CD4-positive, alpha-beta T cell treated with Interleukin-4 for 1 hour (primary cell): ENCODE data around the gene KRTAP20-4.

ENCODE experiments used
- DNase-seq, 2 donors: peaks; one replicate each; pipeline ENCODE4 v3.0.0-alpha.2; 2020 to 2022

KRTAP20-4 gene

GRCh38 chr21:30620522-30620921 is at the start of gene KRTAP20-4:
Gene KRTAP20-4, plus strand, starts transcription at chr21:30620627.
- no peak for DNase-seq

- no peak for DNase-seq
These were observed 42.7 kb upstream of the KRTAP20-4 start for GRCh38 chr21:30577766-30578165.

GRCh38 chr21:30579346-30579745 is 41.1 kb upstream of the KRTAP20-4 start:
- no peak for DNase-seq

GRCh38 chr21:30580132-30580531 is 40.3 kb upstream of the KRTAP20-4 start:
- no peak for DNase-seq

GRCh38 chr21:30582870-30583269 is 37.6 kb upstream of the KRTAP20-4 start:
- DNase-seq = no peak

- no peak for DNase-seq
These were observed 30.1 kb upstream of the KRTAP20-4 start, which contains the start of gene KRTAP22-2 for GRCh38 chr21:30590297-30590696. Gene KRTAP22-2, minus strand, starts transcription at chr21:30590397.

GRCh38 chr21:30592140-30592539 is 28.3 kb upstream of the KRTAP20-4 start, which contains the start of gene KRTAP6-3:
Gene KRTAP6-3, plus strand, starts transcription at chr21:30592440. Its CDS starts 6 bp downstream, at chr21:30592446.
- no peak for DNase-seq

GRCh38 chr21:30598802-30599201 is 21.6 kb upstream of the KRTAP20-4 start, which contains the start of gene KRTAP6-2:
Gene KRTAP6-2, minus strand, starts transcription at chr21:30598902. Its CDS starts 28 bp downstream, at chr21:30598874.
- no peak for DNase-seq

- DNase-seq = no peak
These were observed 19.6 kb upstream of the KRTAP20-4 start, which contains the start of gene KRTAP22-1 for GRCh38 chr21:30600787-30601186. Gene KRTAP22-1, plus strand, starts transcription at chr21:30601087.

- DNase-seq = no peak
These were observed 14.5 kb upstream of the KRTAP20-4 start for GRCh38 chr21:30605968-30606367.

- DNase-seq = no peak
These were observed 8.3 kb upstream of the KRTAP20-4 start for GRCh38 chr21:30612132-30612531.

- DNase-seq = no peak
These were observed 6.6 kb upstream of the KRTAP20-4 start, which contains the start of gene KRTAP6-1 for GRCh38 chr21:30613836-30614235. Gene KRTAP6-1, minus strand, starts transcription at chr21:30613930. Its CDS starts 26 bp downstream, at chr21:30613904.

GRCh38 chr21:30615199-30615598 is 5.2 kb upstream of the KRTAP20-4 start:
- no peak for DNase-seq

- DNase-seq = no peak
These were observed 4.3 kb upstream of the KRTAP20-4 start, which contains the start of gene KRTAP20-1 for GRCh38 chr21:30616125-30616524. Gene KRTAP20-1, plus strand, starts transcription at chr21:30616425. Its CDS starts 30 bp downstream, at chr21:30616455.

GRCh38 chr21:30620080-30620479 is 347 bp upstream of the KRTAP20-4 start:
- DNase-seq = no peak

GRCh38 chr21:30623362-30623761 is 2.9 kb downstream of the KRTAP20-4 start:
- DNase-seq = no peak

GRCh38 chr21:30625449-30626165 is 5.2 kb downstream of the KRTAP20-4 start:
- DNase-seq = no peak

GRCh38 chr21:30628109-30628508 is 7.7 kb downstream of the KRTAP20-4 start:
- no peak for DNase-seq

GRCh38 chr21:30629200-30629599 is 8.8 kb downstream of the KRTAP20-4 start:
- DNase-seq = no peak

- DNase-seq = no peak
These were observed 14.5 kb downstream of the KRTAP20-4 start, which contains the start of gene KRTAP20-2 for GRCh38 chr21:30634906-30635305. Gene KRTAP20-2, plus strand, starts transcription at chr21:30635206. Its CDS starts 58 bp downstream, at chr21:30635264.

GRCh38 chr21:30638686-30639085 is 18.3 kb downstream of the KRTAP20-4 start:
- DNase-seq = no peak

GRCh38 chr21:30642564-30642963 is 22.1 kb downstream of the KRTAP20-4 start, which contains the start of gene KRTAP20-3:
Gene KRTAP20-3, plus strand, starts transcription at chr21:30642864.
- no peak for DNase-seq

GRCh38 chr21:30646904-30647414 is 26.5 kb downstream of the KRTAP20-4 start:
- DNase-seq = no peak

GRCh38 chr21:30652891-30653290 is 32.5 kb downstream of the KRTAP20-4 start:
- DNase-seq = no peak
